Measurements from ENCODE around the gene RNF212. TPM values are rescaled to one million over a fixed set of nuclear protein-coding genes. Genes with fewer than 3 reads are reported as not detected.

RNF212 gene
- total RNA-seq, 1 donor from 2014 or later = 0.85 TPM

DNA sequence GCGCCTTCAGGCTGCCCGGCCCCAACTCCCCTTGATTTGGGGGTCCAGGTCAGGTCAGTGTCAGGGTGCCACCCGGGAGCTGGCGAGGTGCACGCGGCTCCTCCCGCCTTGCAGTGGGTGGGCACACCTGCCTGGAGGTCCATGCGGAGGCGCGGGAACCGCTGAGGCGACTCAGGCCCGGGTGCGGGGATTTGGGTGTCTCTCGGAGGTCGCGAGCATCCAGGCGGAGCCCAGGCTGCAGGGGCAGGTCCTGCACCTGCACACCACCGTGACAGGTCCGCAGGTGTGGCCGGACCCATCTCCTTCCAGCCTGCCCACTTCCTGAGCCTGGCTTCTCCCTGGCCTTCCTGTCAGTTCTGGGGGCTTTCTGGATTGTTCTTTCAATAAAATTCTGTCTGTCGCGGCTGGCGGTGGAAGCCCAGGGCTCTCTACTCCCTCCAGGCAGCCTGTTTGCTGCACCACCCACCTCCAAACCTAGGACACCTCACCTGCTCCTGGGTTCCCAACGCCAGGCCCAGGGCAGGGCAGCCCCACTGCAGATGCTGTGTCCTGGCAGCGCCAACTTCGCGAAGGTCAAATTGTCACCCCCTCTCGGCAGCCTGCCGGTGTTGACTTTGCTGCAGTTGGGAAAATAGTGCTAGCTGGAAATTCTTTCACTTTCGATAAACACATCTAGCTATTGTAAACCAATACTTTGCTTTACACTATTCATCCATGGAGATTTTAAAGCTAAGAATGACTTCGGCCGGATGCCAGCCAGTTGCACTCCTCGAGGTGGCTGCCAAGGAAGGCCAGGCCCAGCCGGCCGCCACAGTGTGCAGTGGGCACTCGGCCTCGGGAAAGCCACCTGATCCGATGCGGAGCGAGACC lies 66.0 kb downstream of the RNF212 start:
- DNase-seq = peak; percentile 35

DNA sequence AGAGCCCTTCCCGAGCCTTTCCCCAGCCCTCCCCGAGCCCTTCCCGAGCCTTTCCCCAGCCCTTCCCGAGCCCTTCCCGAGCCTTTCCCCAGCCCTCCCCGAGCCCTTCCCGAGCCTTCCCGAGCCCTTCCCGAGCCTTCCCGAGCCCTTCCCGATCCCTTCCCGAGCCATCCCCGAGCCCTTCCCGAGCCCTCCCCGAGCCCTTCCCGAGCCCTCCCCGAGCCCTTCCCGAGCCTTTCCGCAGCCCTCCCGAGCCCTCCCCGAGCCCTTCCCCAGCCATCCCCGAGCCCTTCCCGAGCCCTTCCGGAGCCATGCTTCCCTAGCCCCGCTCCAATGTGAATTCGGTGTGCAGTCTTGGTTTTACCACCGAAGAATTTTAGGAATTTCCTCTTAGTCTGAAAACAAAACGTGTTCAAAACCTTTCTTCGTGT lies 66.8 kb downstream of the RNF212 start:
- DNase-seq = peak; percentile 90

DNA sequence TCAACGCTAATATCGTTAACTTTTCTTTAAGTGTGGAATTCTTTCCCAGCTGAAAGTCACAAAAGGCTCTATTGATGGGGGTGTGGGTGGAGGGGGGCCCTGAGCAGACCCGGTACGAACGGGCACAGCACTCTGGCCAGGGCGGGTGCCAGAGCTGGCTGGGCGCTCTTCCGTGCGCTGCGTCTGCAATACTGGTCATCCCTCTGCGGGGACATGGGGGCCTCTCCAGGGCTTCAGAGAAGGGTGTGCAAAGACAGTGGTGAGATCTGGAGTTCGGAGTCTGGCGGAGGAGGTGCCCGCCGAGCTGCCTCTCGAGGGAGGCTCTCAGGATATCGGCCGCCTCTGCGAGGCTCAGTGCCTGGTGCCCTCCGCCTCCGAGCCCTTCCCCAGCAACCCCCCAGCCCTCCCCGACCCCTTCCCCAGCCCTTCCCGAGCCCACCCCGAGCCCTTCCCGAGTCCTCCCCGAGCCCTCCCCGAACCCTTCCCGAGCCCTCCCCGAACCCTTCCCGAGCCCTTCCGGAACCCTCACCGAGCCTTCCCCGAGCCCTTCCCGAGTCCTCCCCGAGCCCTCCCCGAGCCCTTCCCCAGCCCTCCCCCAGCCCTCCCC lies 67.7 kb downstream of the RNF212 start:
- DNase-seq = no peak

DNA sequence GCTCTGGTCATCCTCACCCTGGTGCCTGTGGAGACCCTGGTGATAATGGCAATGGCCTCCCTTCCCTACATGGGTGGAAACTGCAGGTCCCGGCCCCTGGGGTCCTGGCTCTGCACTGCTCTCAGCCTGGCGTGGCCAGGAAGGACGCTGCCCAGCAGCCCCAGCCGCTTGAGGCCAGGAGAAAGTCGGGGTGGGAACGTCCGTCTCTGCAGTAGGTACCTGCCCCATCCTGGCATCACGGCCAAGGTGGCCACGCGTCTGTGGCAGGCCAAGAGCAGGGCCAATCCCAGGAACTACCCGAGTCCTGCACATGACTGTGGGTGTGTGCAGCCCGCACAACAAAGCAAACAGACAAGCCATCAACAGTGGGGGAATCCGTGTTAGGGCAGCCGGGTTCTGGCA lies 68.2 kb downstream of the RNF212 start:
- no peak for DNase-seq

DNA sequence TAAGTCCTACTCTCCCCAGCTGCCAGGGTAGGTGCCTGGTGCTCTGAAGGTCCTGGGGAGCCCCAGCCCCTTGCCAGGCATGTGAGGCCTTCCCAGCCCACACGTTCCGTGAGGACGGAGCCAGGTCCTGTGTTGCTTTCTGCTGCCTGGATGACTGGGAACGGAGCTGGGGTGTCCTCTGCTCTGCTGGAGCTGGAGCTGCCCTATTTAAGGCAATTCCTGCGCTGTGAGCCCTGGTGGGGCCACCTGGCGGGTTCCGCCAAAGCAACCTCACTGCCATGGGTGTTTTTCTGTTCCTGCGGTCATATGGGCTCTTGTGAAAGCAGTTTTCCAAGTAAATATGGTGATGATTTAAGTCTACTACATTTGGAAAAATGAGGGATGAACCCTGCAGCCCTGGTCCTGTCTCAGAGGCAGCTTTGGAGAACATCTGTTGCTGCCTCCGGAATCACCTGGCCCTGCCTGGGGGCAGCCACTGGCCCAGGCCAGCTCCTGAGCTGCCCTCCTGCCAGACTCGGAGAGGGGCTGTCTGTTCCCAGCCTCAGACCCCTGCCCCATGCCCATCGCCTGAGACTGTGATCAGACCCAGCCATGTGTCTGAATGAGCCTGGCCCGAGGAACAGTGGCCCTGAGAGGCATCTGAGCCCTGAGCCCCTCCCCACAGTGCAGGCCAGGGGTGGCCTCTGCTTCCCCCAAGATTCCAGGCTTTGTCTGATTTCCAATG lies 68.7 kb downstream of the RNF212 start:
- DNase-seq = no peak

DNA sequence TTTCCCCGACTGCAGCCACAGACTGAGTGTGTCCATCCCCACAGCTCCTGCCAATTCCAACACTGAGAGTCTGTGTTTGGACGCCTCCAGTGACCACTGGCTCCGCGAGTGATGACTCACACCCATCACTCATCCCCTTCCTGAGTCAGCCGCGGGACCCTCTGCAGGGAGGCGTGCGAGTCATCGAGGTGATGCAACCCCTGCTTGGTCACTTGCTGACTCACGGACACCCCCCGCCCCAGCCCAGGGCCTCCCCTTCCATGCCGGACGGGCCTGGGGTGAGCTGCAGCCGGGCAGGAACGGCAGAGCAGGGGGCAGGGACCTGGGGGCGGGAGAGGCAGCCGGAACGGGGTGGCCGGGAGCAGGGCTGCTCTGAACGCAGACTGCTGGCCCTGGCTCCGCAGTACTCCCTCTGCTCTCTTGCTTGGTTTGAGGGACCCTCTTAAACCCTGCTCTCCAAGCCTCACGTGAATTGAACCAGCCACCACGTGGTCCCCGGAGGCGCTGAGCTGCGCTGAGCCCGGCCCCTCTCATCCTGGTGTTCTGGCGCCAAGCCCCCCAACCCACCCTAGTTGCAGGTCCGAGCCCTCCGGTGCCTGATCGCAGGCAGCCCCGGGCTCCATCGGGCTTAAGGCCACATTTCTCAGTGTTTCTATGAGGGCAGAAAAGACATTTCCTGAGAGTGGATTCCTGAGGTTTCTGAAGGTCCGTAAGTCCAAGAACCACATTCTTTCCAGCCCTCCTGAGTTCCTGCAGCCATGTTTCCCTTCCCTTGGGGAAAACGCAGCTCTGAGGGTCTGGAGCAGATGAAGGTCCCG lies 69.5 kb downstream of the RNF212 start:
- DNase-seq = peak; percentile 98

DNA sequence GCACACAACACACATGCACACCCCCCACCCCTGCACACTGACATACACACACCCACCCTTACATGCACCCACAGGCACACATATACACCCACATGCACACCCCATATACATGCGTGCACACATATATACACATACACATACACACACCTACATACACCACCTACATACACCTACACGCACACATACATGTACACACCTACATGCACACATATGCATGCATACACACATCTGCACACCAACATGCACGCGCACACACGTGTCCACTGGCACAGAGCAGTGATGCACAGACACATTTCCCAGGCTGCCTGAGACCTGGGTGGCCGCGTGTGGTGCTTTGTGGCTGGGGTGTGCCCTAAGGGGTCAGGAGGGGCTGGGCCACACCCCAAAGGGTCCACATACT lies 70.2 kb downstream of the RNF212 start:
- DNase-seq = no peak

DNA sequence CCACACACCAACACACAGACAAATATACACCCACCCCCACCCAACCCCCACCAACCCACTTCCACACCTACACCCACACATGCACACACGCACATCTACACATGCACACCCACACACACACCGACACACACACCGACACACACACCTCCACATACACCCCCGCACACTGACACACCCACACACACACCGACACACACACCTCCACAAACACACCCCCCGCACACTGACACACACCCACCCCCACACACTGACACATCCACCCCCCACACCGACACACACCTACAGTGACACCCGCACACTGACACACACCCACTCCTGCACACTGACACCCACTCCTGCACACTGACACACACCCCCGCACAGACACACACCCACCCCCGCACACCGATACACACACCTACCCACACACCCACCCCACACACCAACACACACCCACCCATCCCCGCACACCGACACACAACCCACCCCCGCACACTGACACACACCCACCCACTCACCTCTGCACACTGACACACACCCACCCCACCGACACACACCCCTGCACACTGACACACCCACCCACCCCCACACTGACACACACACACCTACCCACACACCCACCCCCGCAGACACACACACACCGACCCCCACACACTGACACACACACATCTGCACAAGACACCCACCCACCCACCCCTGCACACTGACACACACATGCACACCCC lies 70.9 kb downstream of the RNF212 start:
- no peak for DNase-seq

DNA sequence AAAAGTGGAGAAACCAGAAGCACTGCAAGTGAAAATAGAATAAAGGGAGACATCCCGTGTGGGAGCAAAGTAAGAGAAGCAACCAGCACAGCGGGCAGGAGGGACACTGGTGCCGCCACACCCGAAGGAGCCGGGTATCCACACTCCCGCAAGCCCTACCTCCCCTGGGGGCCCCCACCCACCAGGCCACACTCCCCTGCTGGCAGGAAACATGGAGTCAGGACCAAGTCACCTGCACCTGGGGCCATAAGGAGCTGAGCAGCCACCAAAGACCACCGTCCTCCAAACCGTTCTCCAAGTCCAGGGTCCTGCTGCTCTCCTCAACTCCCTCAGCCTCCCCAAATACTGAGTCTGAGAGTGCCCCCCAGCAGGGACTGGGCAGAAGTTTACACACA lies 71.4 kb downstream of the RNF212 start:
- DNase-seq = no peak

DNA sequence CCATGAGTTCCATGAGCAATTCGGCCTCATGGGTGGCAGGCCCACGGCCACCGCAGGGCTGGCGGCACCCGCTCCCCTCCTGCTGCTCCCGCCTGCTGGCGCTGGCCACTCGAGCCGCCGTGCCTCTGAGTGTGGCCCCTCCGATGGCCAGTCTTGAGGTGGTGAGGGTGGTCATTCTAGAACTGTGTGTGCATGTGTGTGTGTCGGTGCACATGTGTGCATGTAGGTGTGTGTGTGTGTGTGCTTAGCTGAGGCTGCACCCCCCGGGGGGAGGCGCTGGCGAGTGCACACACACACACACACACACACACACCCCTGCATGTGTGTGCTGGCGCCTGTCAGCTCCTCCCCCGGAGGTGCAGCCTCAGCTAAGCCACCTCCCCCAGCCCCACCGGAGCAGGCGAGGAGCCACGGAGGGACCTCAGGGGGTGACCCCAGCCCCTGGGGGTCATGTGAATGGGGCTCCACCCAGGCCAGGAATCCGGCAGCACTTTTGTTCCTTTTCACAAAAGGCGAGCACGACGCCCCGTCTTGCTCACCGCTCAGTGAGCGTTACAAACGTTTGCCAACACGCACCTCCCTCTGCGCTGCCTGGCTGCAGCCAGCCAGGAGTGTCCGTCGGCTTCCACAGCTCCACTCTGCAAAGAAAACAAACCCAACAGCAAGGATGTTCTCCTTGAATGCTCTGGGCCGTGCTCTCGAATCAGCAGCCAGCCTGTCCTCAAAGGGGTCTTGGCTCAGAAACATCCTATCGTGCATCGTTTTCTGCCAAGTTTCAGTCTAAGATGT lies 72.0 kb downstream of the RNF212 start:
- peak; percentile 17 for DNase-seq

DNA sequence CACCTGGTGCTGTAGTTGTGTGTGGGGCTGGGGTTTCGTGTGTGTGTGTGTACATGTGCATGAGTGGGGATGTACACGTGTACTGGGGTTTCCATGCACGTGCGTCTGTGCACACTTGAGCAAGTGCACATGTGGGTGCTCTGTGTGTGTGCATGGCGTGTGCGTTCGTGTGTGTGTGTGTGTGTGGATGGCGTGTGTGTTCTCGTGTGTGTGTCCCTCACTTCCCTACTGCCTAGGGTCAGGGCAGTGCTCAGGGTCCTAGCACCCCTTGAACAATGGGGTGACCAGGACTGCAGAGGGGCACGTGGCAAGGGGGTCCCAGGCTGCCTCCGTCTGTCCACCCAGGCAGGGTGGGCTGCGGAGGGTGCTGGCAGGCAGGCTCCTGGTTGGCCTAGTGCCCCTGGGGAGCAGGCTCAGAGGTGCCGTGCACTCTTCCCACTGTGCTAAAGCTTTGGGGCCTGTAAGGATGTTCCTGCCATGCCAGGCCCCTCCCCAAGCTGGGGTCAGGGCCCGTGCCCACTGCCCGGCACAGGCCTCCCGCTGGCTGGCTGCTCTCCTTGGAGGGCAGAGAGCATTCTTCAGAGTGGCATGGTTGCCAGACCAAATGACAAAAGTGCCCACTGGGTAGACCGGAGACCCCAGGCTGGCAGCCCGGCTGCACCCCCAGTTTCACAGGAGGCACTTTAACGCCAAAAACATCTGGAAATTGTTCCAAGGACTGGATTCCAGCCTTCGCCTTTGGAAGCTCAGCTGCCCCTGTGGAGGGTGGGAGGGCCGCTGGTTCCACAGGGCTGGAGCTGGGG lies 72.8 kb downstream of the RNF212 start:
- DNase-seq = no peak

DNA sequence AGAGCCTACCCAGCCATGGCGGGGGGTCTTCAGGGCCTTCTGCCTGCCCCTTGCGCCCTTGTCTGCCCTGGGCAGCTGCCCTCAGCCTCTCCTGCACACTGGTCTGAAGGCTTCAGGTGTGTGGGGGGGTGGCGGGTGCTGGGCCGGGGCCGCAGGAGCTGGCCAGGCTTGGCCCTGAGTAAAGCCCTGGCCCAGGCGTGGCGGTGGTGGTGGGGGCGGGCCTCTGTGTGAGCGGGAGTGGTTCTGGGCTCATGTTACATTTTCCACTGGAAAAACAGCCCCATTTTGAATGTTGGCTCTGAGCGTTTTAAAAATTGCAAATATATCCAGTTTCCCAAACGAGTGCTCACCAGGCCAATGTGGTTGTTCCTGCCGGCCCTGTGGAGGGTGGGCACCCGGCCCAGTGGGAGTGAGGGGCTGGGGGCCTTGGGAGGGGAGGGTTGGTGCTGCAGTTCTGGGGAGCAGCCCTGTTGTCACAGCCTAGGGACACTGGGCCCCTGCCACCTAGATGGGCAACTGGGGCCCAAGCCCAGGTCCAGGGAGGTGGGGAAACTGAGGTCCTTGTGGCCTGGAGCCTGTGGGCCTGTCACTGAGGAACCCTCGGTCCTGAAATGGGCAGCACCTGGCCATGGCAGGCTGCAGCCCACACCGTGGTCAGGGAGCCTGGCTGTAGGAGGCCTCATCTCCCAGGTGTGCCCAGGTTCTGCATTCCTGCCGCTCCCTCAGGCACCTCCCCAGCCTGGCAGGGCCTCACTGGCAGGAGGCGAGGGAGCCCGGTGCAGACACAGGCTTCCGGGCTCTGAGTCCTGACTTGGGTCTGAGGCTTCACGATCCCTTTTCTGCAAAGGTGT lies 73.6 kb downstream of the RNF212 start:
- DNase-seq = peak; percentile 14

DNA sequence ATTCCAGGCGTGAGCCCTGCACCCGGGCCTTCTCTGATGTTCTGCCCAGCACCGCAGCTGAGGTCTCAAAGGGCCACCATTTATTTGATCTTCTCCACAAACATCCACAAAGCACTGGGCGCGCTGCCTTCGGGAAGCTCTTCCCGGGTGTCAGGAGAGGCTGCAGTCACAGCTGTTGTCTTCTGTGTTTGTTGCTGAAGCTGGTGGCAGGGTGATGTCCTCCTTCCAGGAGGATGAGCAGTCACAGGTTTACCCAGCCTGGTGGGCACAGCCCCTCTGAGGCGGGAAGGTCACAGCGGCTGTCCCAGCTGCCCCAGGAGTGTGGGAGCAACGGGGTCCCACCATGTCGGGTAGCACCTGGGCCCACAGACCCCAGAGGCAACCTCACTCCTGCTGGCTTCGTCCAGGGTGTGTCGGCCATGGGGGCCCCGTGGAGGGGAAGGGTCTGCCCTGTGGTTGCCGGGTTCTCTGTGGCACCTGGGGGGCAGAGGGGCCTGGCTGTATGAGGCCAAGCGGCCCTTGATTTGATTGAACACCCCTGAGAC lies 74.3 kb downstream of the RNF212 start:
- DNase-seq = no peak

DNA sequence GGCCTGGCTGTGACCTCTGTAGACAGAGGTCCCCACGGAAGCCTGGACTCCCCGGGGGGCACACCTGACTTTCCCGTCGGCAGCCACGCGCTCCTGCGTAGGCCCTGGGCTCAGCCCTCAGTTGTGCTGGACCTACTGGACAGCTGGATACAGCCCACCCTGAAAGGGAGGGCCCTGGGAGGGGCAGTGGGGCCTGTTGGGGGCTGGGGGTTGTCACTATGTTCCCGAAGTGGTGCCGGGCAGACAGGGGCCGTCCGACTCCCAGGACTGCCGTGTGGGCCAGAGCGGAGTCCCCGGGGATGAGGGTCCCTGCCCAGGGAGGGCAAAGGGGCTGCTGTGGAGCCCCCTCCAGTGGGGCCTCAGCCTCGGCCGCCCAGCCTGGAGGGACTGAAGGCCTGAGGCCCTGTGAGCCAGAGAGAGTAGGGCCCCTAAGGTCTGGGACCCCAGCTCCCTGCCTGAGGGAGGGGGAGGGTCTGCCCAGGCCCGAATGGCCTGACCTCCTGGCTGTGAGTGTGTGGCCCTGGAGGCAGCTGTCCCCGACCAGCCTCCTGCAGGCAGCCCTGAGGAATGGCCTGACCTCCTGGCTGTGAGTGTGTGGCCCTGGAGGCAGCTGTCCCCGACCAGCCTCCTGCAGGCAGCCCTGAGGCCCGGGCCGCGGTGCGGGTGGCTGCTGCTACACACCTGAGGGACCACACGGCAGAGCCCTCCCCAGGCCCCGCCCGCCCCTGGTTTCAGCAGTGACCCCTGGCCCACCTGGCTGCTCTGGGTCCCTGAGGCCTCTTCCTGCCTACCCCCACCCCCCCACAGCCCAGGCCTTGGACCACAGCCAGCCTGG lies 76.2 kb downstream of the RNF212 start:
- DNase-seq = no peak

DNA sequence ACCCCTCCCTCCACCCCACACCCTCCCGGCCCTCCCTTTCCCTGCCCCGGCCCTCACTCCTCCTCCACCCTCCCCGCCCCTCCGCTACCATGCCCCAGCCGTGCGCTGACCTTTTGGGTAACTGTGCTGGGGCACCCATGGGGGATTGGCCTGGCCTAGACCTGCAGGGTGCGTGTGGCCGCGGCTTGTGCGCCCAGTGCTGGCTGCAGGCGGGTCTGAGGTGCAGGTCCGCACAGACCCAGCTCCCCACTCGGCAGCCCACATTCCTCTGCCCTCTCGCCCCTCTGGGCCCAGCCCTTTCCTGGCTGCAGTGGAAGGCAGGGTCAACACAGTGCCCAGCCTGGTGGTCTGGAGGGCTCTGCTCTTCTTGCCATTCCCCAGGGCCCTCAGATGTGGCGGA lies 77.3 kb downstream of the RNF212 start:
- no peak for DNase-seq

DNA sequence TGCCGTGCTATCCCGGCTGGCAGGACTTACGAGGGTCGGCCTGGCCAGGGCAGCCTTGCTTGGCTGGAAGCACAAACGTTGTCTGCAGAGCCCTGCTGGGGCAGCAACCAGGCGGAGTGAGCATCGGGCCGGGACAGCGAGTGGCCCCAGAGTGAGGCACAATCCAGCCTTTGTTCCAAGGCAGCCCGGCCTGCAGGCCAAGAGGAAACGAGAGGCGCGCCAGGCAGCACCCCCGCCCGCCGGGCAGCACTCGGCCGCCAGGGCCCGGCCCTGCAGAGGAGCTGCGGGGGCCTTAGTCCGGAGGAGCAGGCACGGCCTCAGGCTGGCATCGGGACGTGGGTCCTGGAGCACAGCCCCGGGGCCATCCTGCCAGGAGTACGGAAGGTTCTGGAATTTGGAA lies 77.9 kb downstream of the RNF212 start:
- DNase-seq = peak; percentile 45

DNA sequence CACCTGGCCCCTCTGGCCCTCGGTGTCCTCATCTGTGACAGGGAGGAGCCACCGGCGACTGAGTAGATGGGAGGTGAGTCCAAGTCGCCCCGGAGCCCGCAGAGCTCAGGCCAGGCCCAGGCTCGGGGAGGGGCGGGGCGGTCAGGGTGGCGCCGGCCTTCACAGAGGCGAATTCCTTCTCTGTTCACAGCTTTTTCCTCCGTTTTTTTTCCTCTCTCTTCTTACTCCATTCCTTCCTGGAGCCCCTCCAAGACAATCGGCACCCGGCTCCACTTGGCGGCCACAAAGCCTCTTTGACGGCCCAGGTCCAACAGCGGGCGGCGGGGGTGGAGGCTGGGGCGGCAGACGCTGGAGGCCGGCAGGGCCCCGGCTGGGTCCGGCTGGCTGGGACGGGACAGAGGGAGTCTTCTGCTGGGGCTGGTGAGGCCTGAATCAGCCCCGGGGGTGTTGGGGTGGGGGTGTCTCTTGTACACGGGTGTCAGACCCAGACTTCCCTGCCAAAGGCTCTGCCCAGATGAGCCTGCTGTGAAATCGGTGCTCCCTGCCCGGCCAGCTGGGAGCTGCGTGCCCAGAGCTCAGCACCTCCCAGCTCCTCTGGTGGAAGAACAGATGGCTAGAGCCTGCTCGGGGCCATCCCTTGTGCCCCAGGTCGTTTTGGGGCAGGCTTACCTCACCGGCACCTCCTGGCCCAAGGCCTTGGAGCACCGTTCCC lies 79.4 kb downstream of the RNF212 start:
- no peak for DNase-seq

Data from dermis blood vessel endothelial cell (primary cell).